ENCODE measurements around the gene PDSS2.

GRCh38 chr6:107244082-107244741 lies 215.2 kb downstream of the PDSS2 start:
- TF ChIP-seq CTCF (IDR thresholded peaks at IDR 0.05) = no peak
- TF ChIP-seq POLR2A (IDR thresholded peaks at IDR 0.05) = no peak
